B cell (primary cell): Measurements from ENCODE around the gene ADAMTSL5.

Experiments
- CTCF ChIP-seq: fragments of 200-600 bp; IDR thresholded peaks from one replicate; pipeline ENCODE4 v1.8.0; 2022; ENCODE audit warnings: antibody characterized with exemption, mild to moderate bottlenecking
- EZH2 ChIP-seq: IDR thresholded peaks from 2 replicates; pipeline ENCODE4 v1.6.1; 2012; ENCODE audit warnings: borderline replicate concordance, low read depth, mild to moderate bottlenecking, moderate library complexity, low read length; ENCODE audit not compliant: insufficient read depth, poor library complexity, severe bottlenecking

- no peak for TF ChIP-seq CTCF
- no peak for TF ChIP-seq EZH2
Observed at GRCh38 chr19:1489463-1490310, 23.1 kb downstream of the ADAMTSL5 start.
